ENCODE measurements around the gene TTC28.

The TTC28 gene

GRCh38 chr22:28360939-28361338 is 318.7 kb downstream of the TTC28 start:
- POLR2A ChIA-PET: no interaction called here

GRCh38 chr22:28358312-28358711 is 321.3 kb downstream of the TTC28 start:
- H3K9me3 ChIP-seq (ENCODE audit: control insufficient read depth, insufficient read depth, low read depth, low read length): no peaks in the 10 kb centered on the region
- CTCF ChIA-PET: interaction anchor here (0.9 kb wide), 1 partner anchor 338 kb away, joined by 4 read pairs; no protein-coding TSS in a partner anchor
- no peak overlapping the region for H3K27ac ChIP-seq (ENCODE audit: extremely low read depth, low read depth, low read length)
- no peaks in the 10 kb centered on the region for H3K4me1 ChIP-seq (ENCODE audit: control insufficient read depth, insufficient read depth, low read length)
- no peak for TF ChIP-seq OVOL3 (tag by site-specific recombination; IDR thresholded peaks at IDR 0.05)
- no peak for TF ChIP-seq ZNF670 (tag by site-specific recombination; IDR thresholded peaks at IDR 0.05; ENCODE audit: low read depth)
- no peak for TF ChIP-seq ZNF654 (tag by site-specific recombination; IDR thresholded peaks at IDR 0.05; ENCODE audit: low read depth)
- TF ChIP-seq GLI4 (tag by site-specific recombination; IDR thresholded peaks at IDR 0.05): no peak
- no peak for TF ChIP-seq ZNF645 (tag by site-specific recombination; IDR thresholded peaks at IDR 0.05)
- TF ChIP-seq GLI2 (tag by site-specific recombination; IDR thresholded peaks at IDR 0.05; ENCODE audit: borderline replicate concordance, low read depth): no peak
- no peak for TF ChIP-seq ZNF623 (tag by site-specific recombination; IDR thresholded peaks at IDR 0.05)
- POLR2A ChIA-PET: no interaction called here
- H3K36me3 ChIP-seq (ENCODE audit: control insufficient read depth in 2 of 2, insufficient read depth in 1 of 2, low read length in 2 of 2): no peaks in the 10 kb centered on the region
- no peak overlapping the region for H3K4me3 ChIP-seq (ENCODE audit: low read depth, low read length)

More at GRCh38 chr22:28360939-28361338, 318.7 kb downstream of the TTC28 start:
- no peaks in the 10 kb centered on the region for H3K36me3 ChIP-seq (ENCODE audit: control insufficient read depth in 2 of 2, insufficient read depth in 1 of 2, low read length in 2 of 2)
- no peak overlapping the region for H3K4me3 ChIP-seq (ENCODE audit: low read depth, low read length)
- no peak overlapping the region for H3K27ac ChIP-seq (ENCODE audit: extremely low read depth, low read depth, low read length)
- H3K4me1 ChIP-seq (ENCODE audit: control insufficient read depth, insufficient read depth, low read length): no peaks in the 10 kb centered on the region
- CTCF ChIA-PET: no interaction called here
- no peaks in the 10 kb centered on the region for H3K9me3 ChIP-seq (ENCODE audit: control insufficient read depth, insufficient read depth, low read depth, low read length)
- no peak for TF ChIP-seq MYNN (tag by site-specific recombination; IDR thresholded peaks at IDR 0.05; ENCODE audit: borderline replicate concordance)
- TF ChIP-seq ZNF266 (tag by site-specific recombination; IDR thresholded peaks at IDR 0.05; ENCODE audit: low read depth): no peak
- TF ChIP-seq ZNF350 (tag by site-specific recombination; IDR thresholded peaks at IDR 0.05): no peak
- no peak for TF ChIP-seq SP3 (tag by site-specific recombination; IDR thresholded peaks at IDR 0.05)
- no peak for TF ChIP-seq ZNF394 (tag by site-specific recombination; IDR thresholded peaks at IDR 0.05; ENCODE audit: borderline replicate concordance)
- no peak for TF ChIP-seq BCL6B (tag by site-specific recombination; IDR thresholded peaks at IDR 0.05)
- no peak for TF ChIP-seq ZNF174 (tag by site-specific recombination; IDR thresholded peaks at IDR 0.05)
- no peak for TF ChIP-seq ZNF777 (tag by site-specific recombination; IDR thresholded peaks at IDR 0.05; ENCODE audit: borderline replicate concordance)
- no peak for TF ChIP-seq ZNF112 (tag by site-specific recombination; IDR thresholded peaks at IDR 0.05)
- no peak for TF ChIP-seq REST (tag by site-specific recombination; IDR thresholded peaks at IDR 0.05)
- no peak for TF ChIP-seq ZNF585B (tag by site-specific recombination; IDR thresholded peaks at IDR 0.05)

Data from HEK293 (cell line).